K562 (cell line): ENCODE results near the gene KLHL33. TPM values are rescaled to one million over a fixed set of nuclear protein-coding genes. Genes with fewer than 3 reads are reported as not detected.

Experiments
- ATAC-seq: fragments of 200-7000 bp; cut with Tn5 transposase; 3 replicates; pipeline ENCODE4 v1.9.1; 2020; ENCODE audit warnings: moderate library complexity
- BruUV-seq: library from RNA; stranded (reverse); fragments of 400-500 nt; replicated peaks from 2 replicates; lab custom pipeline; 2021; lab: Mats Ljungman, UMichigan
- CTCF ChIA-PET: fragments of 300-600 bp; formaldehyde crosslinking; extraction: SDS; loops from one replicate; lab custom pipeline; 2021; ENCODE audit warnings: low intra/inter-chr PET ratio; lab: Yijun Ruan, JAX
- POLR2A ChIA-PET: fragments of 300-600, 350-650 bp; sonication (Branson Sonifier 250); formaldehyde crosslinking; extraction: SDS; loops from one replicate; lab custom pipeline; 2021; ENCODE audit warnings: antibody characterized with exemption, inconsistent platforms; lab: Yijun Ruan, JAX
- DNase-seq, 4 experiments: peaks; one replicate each; pipeline versions ENCODE4 v3.0.0 to v3.0.0-alpha.2; 2011 to 2018; ENCODE audit warnings: low spot score in 3 of 4, mixed read lengths in 3 of 4; ENCODE audit errors: extremely low read depth in 1 of 4
- FAIRE-seq: peaks from 2 replicates; lab custom pipeline; 2011; peaks lifted over from hg19 to GRCh38; lab: Jason Lieb, UNC
- H2AFZ ChIP-seq: 2 replicates; pipeline ENCODE4 v1.6.0; 2011; ENCODE audit warnings: low read depth, low read length, control low read depth, inconsistent platforms
- H3K27ac ChIP-seq: fragments of 200-600 bp; 3 replicates; pipeline ENCODE4 v1.8.0; 2011; ENCODE audit warnings: low read depth, mild to moderate bottlenecking, control low read depth, inconsistent platforms, low read length, moderate library complexity, mixed read lengths; ENCODE audit errors: extremely low read depth
- H3K27me3 ChIP-seq, 2 experiments: fragments of 300-600 bp in 1 of 2; 2 replicates in 1 of 2; 3 replicates in 1 of 2; pipeline versions ENCODE4 v1.6.0 to v1.8.0; 2011; ENCODE audit warnings: inconsistent platforms in 2 of 2, low read length in 2 of 2, mild to moderate bottlenecking in 1 of 2, mixed read lengths in 1 of 2, moderate library complexity in 1 of 2; ENCODE audit not compliant: control insufficient read depth in 2 of 2, insufficient read depth in 2 of 2
- H3K36me3 ChIP-seq: fragments of 300-600 bp; 3 replicates; pipeline ENCODE4 v1.8.0; 2011; ENCODE audit warnings: mild to moderate bottlenecking, low read length, inconsistent platforms; ENCODE audit not compliant: control insufficient read depth, insufficient read depth
- H3K4me1 ChIP-seq, 2 experiments: fragments of 200-600 bp in 1 of 2; replicated peaks in 1 of 2; 2 replicates in 1 of 2; 3 replicates in 1 of 2; pipeline versions ENCODE4 v1.5.1 to v1.8.0; 2011; ENCODE audit warnings: inconsistent platforms in 2 of 2, low read length in 2 of 2, mild to moderate bottlenecking in 1 of 2, mixed read lengths in 1 of 2, moderate library complexity in 1 of 2; ENCODE audit not compliant: control insufficient read depth in 2 of 2, insufficient read depth in 2 of 2
- H3K4me2 ChIP-seq: 2 replicates; pipeline ENCODE4 v1.6.1; 2011; ENCODE audit warnings: low read length, control low read depth, inconsistent platforms, mixed read lengths; ENCODE audit not compliant: insufficient read depth
- H3K4me3 ChIP-seq: fragments of 200-600 bp; sonication (generic), shearing (Covaris generic); 2 replicates; pipeline ENCODE4 v1.5.1; 2016; ENCODE audit warnings: control low read depth, inconsistent platforms
- H3K79me2 ChIP-seq: fragments of 200-600 bp; 3 replicates; pipeline ENCODE4 v1.8.0; 2011; ENCODE audit warnings: low read length, inconsistent platforms; ENCODE audit not compliant: control insufficient read depth, insufficient read depth
- H3K9ac ChIP-seq, 2 experiments: 2 replicates each; pipeline versions ENCODE4 v1.6.0 to v1.6.1; 2011; ENCODE audit warnings: low read depth in 2 of 2, low read length in 2 of 2, control low read depth in 1 of 2, inconsistent platforms in 1 of 2, mild to moderate bottlenecking in 1 of 2, mixed read lengths in 1 of 2; ENCODE audit not compliant: insufficient read depth in 1 of 2
- H3K9me1 ChIP-seq: one replicate; pipeline ENCODE4 v1.6.0; 2011; ENCODE audit warnings: inconsistent platforms, mild to moderate bottlenecking, low read length, moderate library complexity; ENCODE audit not compliant: control insufficient read depth, insufficient read depth
- H3K9me3 ChIP-seq: replicated peaks from 2 replicates; pipeline ENCODE4 v1.5.1; 2011; ENCODE audit warnings: low read depth, low read length, inconsistent platforms; ENCODE audit not compliant: control insufficient read depth, insufficient read depth
- H4K20me1 ChIP-seq: replicated peaks from 2 replicates; pipeline ENCODE4 v1.6.1; 2011; ENCODE audit warnings: low read length, inconsistent platforms, mixed read lengths; ENCODE audit not compliant: control insufficient read depth, insufficient read depth
- E2F6 ChIP-seq, 2 experiments: IDR thresholded peaks; 2 replicates each; pipeline ENCODE4 v1.6.1; 2011; ENCODE audit warnings: borderline replicate concordance in 1 of 2, control low read depth in 1 of 2, low read depth in 1 of 2, low read length in 1 of 2, mild to moderate bottlenecking in 1 of 2, mixed read lengths in 1 of 2, moderate library complexity in 1 of 2; ENCODE audit not compliant: insufficient read depth in 1 of 2, insufficient read length in 1 of 2, poor library complexity in 1 of 2, severe bottlenecking in 1 of 2; ENCODE audit errors: extremely low read depth in 1 of 2
- HNRNPLL ChIP-seq: fragments of 200-400 bp; formaldehyde crosslinking; IDR thresholded peaks from 2 replicates; pipeline ENCODE4 v1.6.1; 2017; ENCODE audit warnings: low read length, low read depth, mild to moderate bottlenecking; ENCODE audit not compliant: poor library complexity, severe bottlenecking
- L3MBTL2 ChIP-seq: fragments of 450-650 bp; IDR thresholded peaks from 2 replicates; pipeline ENCODE4 v1.6.1; 2016; ENCODE audit warnings: mild to moderate bottlenecking, moderate library complexity
- NFIC ChIP-seq: fragments of 450-650 bp; IDR thresholded peaks from 2 replicates; pipeline ENCODE4 v1.6.1; 2017; ENCODE audit warnings: mild to moderate bottlenecking, inconsistent platforms
- NFIX ChIP-seq: fragments of 250-450 bp; sonication (Bioruptor Pico); IDR thresholded peaks from 2 replicates; pipeline ENCODE4 v1.4.0; 2020; ENCODE audit warnings: low read depth, mild to moderate bottlenecking, moderate library complexity
- NR2C2 ChIP-seq, 2 experiments: fragments of 200-800 bp in 1 of 2; sonication (Bioruptor generic) in 1 of 2; sonication (generic) in 1 of 2; formaldehyde crosslinking in 1 of 2; IDR thresholded peaks; 2 replicates each; pipeline versions ENCODE4 v1.6.1 to v1.8.0; 2016 to 2022; ENCODE audit warnings: mild to moderate bottlenecking in 1 of 2, missing compliant biosample characterization in 1 of 2, missing genetic modification characterization in 1 of 2, missing genetic modification reagents in 1 of 2
- ZNF274 ChIP-seq: IDR thresholded peaks from 2 replicates; pipeline ENCODE4 v1.6.1; 2011; ENCODE audit warnings: low read depth, mild to moderate bottlenecking, low read length, moderate library complexity, borderline replicate concordance
- ZNF41 ChIP-seq: fragments of 250-450 bp; sonication (Bioruptor Pico); conservative IDR thresholded peaks from 2 replicates; pipeline ENCODE4 v1.4.0; 2020; ENCODE audit warnings: mild to moderate bottlenecking
- ZNF589 ChIP-seq: fragments of 200-800 bp; sonication (Bioruptor generic); IDR thresholded peaks from 2 replicates; pipeline ENCODE4 v1.6.1; 2016; ENCODE audit warnings: low read depth, missing genetic modification characterization, missing compliant biosample characterization
- ZNF696 ChIP-seq: fragments of 250-450 bp; sonication (Bioruptor Pico); conservative IDR thresholded peaks from 2 replicates; pipeline ENCODE4 v1.4.0; 2020; ENCODE audit warnings: mild to moderate bottlenecking, moderate library complexity
- WGBS: fragments of 100-300 bp; shearing (Covaris generic); methylation state at CpG from one replicate; pipeline ENCODE4 v1.1.6; 2016; ENCODE audit warnings: low coverage, mixed read lengths; ENCODE audit not compliant: insufficient coverage; ENCODE audit errors: missing lambda C conversion rate; 5-methylcytosine and 5-hydroxymethylcytosine counted together
- in situ Hi-C: fragments of 300-500 bp; cut with MboI; formaldehyde crosslinking; loops from 4 replicates; pipeline ENCODE4 v1.15.0; 2018; ENCODE audit warnings: inconsistent platforms, mixed read lengths
- intact Hi-C: fragments of 100-400 bp; cut with micrococcal nuclease; formaldehyde crosslinking; loops from 2 replicates; pipeline ENCODE4 v1.14.2; 2022
- polyA plus RNA-seq, 8 experiments: library from polyadenylated mRNA; depleted of rRNA in 4 of 8; stranded (reverse) in 5 of 8; unstranded in 3 of 8; fragments of >200 nt; fragmentation: Nextera tagmentation in 2 of 8; fragmentation: Illumina TruSeq in 1 of 8; extraction: Ambion mirVana in 2 of 8; extraction: Trizol in 1 of 8; gene quantifications; 2 replicates each; pipeline versions ENCODE4 v1.2.1 to v1.2.3, GENCODE V29; 2011 to 2014; ENCODE audit warnings: inconsistent platforms in 1 of 8, missing spikeins in 1 of 8
- total RNA-seq, 7 experiments: library from RNA; depleted of rRNA in 6 of 7; stranded (reverse); fragments of >200 nt in 6 of 7; fragmentation: Illumina TruSeq in 2 of 7; extraction: Trizol in 2 of 7; gene quantifications; 2 replicates each; pipeline versions ENCODE4 v1.2.1 to v1.2.3, GENCODE V29; 2011 to 2021; ENCODE audit warnings: low replicate concordance in 1 of 7

Gene KLHL33
- total and polyA plus RNA-seq, 9 of the 15 experiments (the other 6 are each of a cell fraction or from before 2014, with no cell fraction given): 0.04 to 0.27 (median 0.13) TPM; not detected in 6

- H3K9me1 ChIP-seq: no peaks in the 10 kb centered on the region
- ChIA-PET POLR2A (interaction anchor here (0.6 kb wide), 2 partner anchors 10 to 835 kb away, joined by 3 read pairs; no protein-coding TSS in a partner anchor), CTCF (no interaction called here)
- H3K9me3 ChIP-seq: no peaks in the 10 kb centered on the region
- H3K27me3 ChIP-seq: no peaks in the 10 kb centered on the region
- no peak overlapping the region for H3K27ac ChIP-seq
- WGBS: 67% methylated on average over 28 of the region's 30 CpGs
- peak; percentile 45; the same call in 1 of the 2 replicates for TF ChIP-seq L3MBTL2
- TF ChIP-seq ZNF41 (CRISPR knock-in tag): no peak
- peak; percentile 79 for TF ChIP-seq NFIX (CRISPR knock-in tag)
- no peak for TF ChIP-seq ZNF274
- TF ChIP-seq ZNF589 (CRISPR knock-in tag): no peak
- TF ChIP-seq E2F6 (IDR thresholded peaks at IDR 0.05; ENCODE audit: borderline replicate concordance in 1 of 2, extremely low read depth in 1 of 2, insufficient read depth in 1 of 2, insufficient read length in 1 of 2, low read depth in 1 of 2, low read length in 1 of 2, poor library complexity in 1 of 2, severe bottlenecking in 1 of 2): peak in 1 of 2 experiments; percentile 27
- TF ChIP-seq NFIC: peak; percentile 97
- peak; percentile 81 for TF ChIP-seq HNRNPLL
- TF ChIP-seq NR2C2 (CRISPR knock-in tag; IDR thresholded peaks at IDR 0.05): no peak
- TF ChIP-seq NR2C2 (tag; IDR thresholded peaks at IDR 0.05): 0 out of 2 replicates have a peak, but pooled peaks have one; percentile 24
- TF ChIP-seq ZNF696: no peak
- FAIRE-seq (no peak), ATAC-seq (peak; percentile 42), DNase-seq (peak; percentile 44 to 58 (median 46))
- H3K4me3 ChIP-seq: no peak overlapping the region
- H3K79me2 ChIP-seq: no peaks in the 10 kb centered on the region; the same call in 2 of the 3 replicates
- no peaks in the 10 kb centered on the region for H3K36me3 ChIP-seq
- no peaks in the 10 kb centered on the region for H4K20me1 ChIP-seq
- no TSS peak for BruUV-seq
- H3K4me2 ChIP-seq: no peak overlapping the region
- H3K4me1 ChIP-seq: peaks cover 24 to 26% of the 10 kb centered on the region in 2 experiments; a peak in 4 of 5 replicates
- no peak overlapping the region for H2AFZ ChIP-seq
- intact Hi-C loops: no loop called here
- in situ Hi-C loops: no loop called here
- H3K9ac ChIP-seq: peak overlapping the region in 1 of 2 experiments; percentile 74; a peak in 1 of 4 replicates
Observed at GRCh38 chr14:20429801-20430669, 5.9 kb downstream of the KLHL33 start.
